ENCODE measurements around the gene ITIH1. TPM values are rescaled to one million over a fixed set of nuclear protein-coding genes. Genes with fewer than 3 reads are reported as not detected.

Gene ITIH1
- total RNA-seq, 1 experiment from 2014 or later = not detected

DNA sequence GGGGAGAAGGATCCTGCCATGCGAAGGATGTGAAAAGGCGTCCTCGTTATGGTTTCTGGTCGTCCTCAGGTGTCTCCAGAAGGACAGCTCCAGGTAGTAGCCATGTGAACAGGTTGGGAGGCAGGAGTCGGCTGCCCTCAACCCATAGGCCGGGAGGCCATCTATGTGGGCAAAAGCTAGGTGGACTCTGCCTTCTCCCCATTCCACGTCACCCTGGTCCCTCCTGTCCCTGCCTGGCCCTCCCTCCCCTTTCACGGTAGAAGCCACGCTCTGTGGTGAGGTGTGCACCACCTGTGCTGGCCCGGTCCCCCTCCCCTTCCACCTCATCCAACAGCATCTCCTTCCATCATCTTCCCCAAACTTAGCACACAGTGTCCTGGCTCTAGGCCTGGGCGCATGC is 33.5 kb downstream of the ITIH1 start:
- BruUV-seq (replicated peaks) = no TSS peak
- intact Hi-C loops (cut with micrococcal nuclease; ENCODE audit: unreplicated experiment) = no loop called here
- Histone ChIP-seq H3K9me3 (ENCODE audit: insufficient read depth, low read depth) (no peaks in the 10 kb centered on the region), H3K4me1 (replicated peaks; ENCODE audit: insufficient read depth) (no peaks in the 10 kb centered on the region), H2AFZ (no peak overlapping the region), H3K4me3 (no peak overlapping the region), H3K36me3 (ENCODE audit: low read depth) (no peaks in the 10 kb centered on the region), H3K4me2 (no peak overlapping the region), H3F3A (ENCODE audit: insufficient read depth, low read depth) (no peaks in the 10 kb centered on the region), H3K27me3 (ENCODE audit: insufficient read depth, low read depth) (no peaks in the 10 kb centered on the region), H4K20me1 (ENCODE audit: insufficient read depth) (no peaks in the 10 kb centered on the region), H3K79me2 (ENCODE audit: low read depth) (no peaks in the 10 kb centered on the region), H3K9me2 (ENCODE audit: insufficient read depth) (no peaks in the 10 kb centered on the region), H3K27ac (no peak overlapping the region)
- ChIA-PET POLR2A (ENCODE audit: unreplicated experiment) (no interaction called here), CTCF (no interaction called here)
- TF ChIP-seq, protein P1, sequence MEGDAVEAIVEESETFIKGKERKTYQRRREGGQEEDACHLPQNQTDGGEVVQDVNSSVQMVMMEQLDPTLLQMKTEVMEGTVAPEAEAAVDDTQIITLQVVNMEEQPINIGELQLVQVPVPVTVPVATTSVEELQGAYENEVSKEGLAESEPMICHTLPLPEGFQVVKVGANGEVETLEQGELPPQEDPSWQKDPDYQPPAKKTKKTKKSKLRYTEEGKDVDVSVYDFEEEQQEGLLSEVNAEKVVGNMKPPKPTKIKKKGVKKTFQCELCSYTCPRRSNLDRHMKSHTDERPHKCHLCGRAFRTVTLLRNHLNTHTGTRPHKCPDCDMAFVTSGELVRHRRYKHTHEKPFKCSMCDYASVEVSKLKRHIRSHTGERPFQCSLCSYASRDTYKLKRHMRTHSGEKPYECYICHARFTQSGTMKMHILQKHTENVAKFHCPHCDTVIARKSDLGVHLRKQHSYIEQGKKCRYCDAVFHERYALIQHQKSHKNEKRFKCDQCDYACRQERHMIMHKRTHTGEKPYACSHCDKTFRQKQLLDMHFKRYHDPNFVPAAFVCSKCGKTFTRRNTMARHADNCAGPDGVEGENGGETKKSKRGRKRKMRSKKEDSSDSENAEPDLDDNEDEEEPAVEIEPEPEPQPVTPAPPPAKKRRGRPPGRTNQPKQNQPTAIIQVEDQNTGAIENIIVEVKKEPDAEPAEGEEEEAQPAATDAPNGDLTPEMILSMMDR (conservative IDR thresholded peaks at IDR 0.05) = no peak
- no peak for TF ChIP-seq EZH2 (IDR thresholded peaks at IDR 0.05; ENCODE audit: low read depth)
- DNase-seq = no peak

DNA sequence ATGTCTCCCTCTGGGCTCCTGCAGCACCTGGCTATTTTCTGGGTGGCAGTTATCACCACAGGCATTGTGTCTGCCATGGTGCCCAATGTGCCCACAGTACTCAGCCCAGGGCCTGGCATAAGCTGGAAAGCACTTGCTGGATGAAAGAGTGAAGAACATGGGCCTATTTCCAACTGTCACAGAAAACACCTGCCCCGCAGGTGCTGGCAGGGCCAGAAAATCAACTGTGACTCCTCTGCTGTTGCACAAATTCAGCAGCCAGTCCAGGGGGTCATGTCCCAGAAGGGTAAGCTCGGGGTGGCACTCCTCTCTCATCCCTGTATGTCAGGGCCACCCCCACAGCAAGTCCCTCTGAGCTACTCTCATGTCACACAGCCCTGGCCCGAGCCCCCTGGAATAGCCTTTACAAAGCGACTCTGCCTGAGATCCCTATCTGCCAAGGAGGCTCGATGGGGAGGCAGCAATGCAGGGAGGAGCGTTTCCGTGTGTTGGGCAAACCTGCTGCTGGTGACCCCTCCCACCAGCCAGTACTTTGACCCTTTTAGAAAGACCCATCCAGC is 34.1 kb downstream of the ITIH1 start:
- Histone ChIP-seq H3K9me2 (ENCODE audit: insufficient read depth) (no peaks in the 10 kb centered on the region), H3K79me2 (ENCODE audit: low read depth) (no peaks in the 10 kb centered on the region), H3K27me3 (ENCODE audit: insufficient read depth, low read depth) (no peaks in the 10 kb centered on the region), H3K4me3 (no peak overlapping the region), H3K36me3 (ENCODE audit: low read depth) (no peaks in the 10 kb centered on the region), H3K4me1 (replicated peaks; ENCODE audit: insufficient read depth) (no peaks in the 10 kb centered on the region), H2AFZ (no peak overlapping the region), H3K27ac (no peak overlapping the region), H3K9me3 (ENCODE audit: insufficient read depth, low read depth) (no peaks in the 10 kb centered on the region), H3K4me2 (no peak overlapping the region), H4K20me1 (ENCODE audit: insufficient read depth) (no peaks in the 10 kb centered on the region), H3F3A (ENCODE audit: insufficient read depth, low read depth) (no peaks in the 10 kb centered on the region)
- ChIA-PET CTCF (no interaction called here), POLR2A (ENCODE audit: unreplicated experiment) (no interaction called here)
- intact Hi-C loops (cut with micrococcal nuclease; ENCODE audit: unreplicated experiment) = no loop called here
- TF ChIP-seq, protein P1 (conservative IDR thresholded peaks at IDR 0.05) = no peak
- TF ChIP-seq EZH2 (IDR thresholded peaks at IDR 0.05; ENCODE audit: low read depth) = no peak
- BruUV-seq (replicated peaks) = no TSS peak
- no peak for DNase-seq

DNA sequence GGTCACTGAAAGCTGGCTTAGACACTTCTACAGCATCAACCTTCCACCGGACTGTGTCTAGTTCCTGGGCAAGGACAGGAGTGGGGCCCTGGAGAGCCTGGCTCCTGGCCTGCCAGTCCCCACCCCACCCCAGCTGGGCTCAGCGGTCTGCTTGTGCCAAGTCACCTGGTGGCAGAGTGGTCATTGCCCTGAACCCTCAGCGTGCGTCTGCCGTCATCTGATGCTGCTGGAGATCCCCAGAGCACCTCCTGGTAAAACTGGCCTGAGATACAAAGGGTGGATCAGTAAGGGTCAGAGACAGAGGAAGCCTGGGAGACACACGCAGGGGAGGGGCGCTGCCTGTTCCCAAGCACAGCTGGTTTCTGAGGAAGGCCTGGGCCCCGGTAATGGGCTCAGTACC is 36.4 kb downstream of the ITIH1 start:
- Histone ChIP-seq H2AFZ (no peak overlapping the region), H4K20me1 (ENCODE audit: insufficient read depth) (no peaks in the 10 kb centered on the region), H3F3A (ENCODE audit: insufficient read depth, low read depth) (no peaks in the 10 kb centered on the region), H3K27ac (no peak overlapping the region), H3K27me3 (ENCODE audit: insufficient read depth, low read depth) (no peaks in the 10 kb centered on the region), H3K4me1 (replicated peaks; ENCODE audit: insufficient read depth) (no peaks in the 10 kb centered on the region), H3K36me3 (ENCODE audit: low read depth) (no peaks in the 10 kb centered on the region), H3K4me3 (no peak overlapping the region), H3K79me2 (ENCODE audit: low read depth) (no peaks in the 10 kb centered on the region), H3K4me2 (no peak overlapping the region), H3K9me2 (ENCODE audit: insufficient read depth) (no peaks in the 10 kb centered on the region), H3K9me3 (ENCODE audit: insufficient read depth, low read depth) (no peaks in the 10 kb centered on the region)
- ChIA-PET POLR2A (ENCODE audit: unreplicated experiment) (no interaction called here), CTCF (no interaction called here)
- intact Hi-C loops (cut with micrococcal nuclease; ENCODE audit: unreplicated experiment) = no loop called here
- TF ChIP-seq, protein P1 (conservative IDR thresholded peaks at IDR 0.05) = no peak
- no peak for TF ChIP-seq EZH2 (IDR thresholded peaks at IDR 0.05; ENCODE audit: low read depth)
- BruUV-seq (replicated peaks) = no TSS peak
- DNase-seq = no peak
